DND-41 (cell line): Measurements from ENCODE around the gene BACH2.

ENCODE experiments used
- ATAC-seq: fragments of 200-7000 bp; cut with Tn5 transposase; 3 replicates; pipeline ENCODE4 v1.9.1; 2021; ENCODE audit warnings: low read depth; ENCODE audit not compliant: insufficient read depth
- DNase-seq: peaks from one replicate; pipeline ENCODE4 v3.0.0-alpha.2; 2020
- H2AFZ ChIP-seq: 2 replicates; pipeline ENCODE4 v1.6.0; 2012; ENCODE audit warnings: low read depth, low read length
- H3K27ac ChIP-seq: 2 replicates; pipeline ENCODE4 v1.5.1; 2012; ENCODE audit warnings: low read length, inconsistent platforms
- H3K27me3 ChIP-seq: fragments of 200-600 bp; sonication (generic); 2 replicates; pipeline ENCODE4 v1.6.0; 2012; ENCODE audit warnings: low read length, mild to moderate bottlenecking, inconsistent platforms; ENCODE audit not compliant: insufficient read depth, poor library complexity
- H3K36me3 ChIP-seq: 2 replicates; pipeline ENCODE4 v1.5.1; 2012; ENCODE audit warnings: low read length, inconsistent platforms; ENCODE audit not compliant: insufficient read depth
- H3K4me1 ChIP-seq: 2 replicates; pipeline ENCODE4 v1.5.1; 2012; ENCODE audit warnings: mild to moderate bottlenecking, low read length; ENCODE audit not compliant: insufficient read depth
- H3K4me2 ChIP-seq: 2 replicates; pipeline ENCODE4 v1.6.0; 2012; ENCODE audit warnings: mild to moderate bottlenecking, moderate library complexity, low read length, inconsistent platforms; ENCODE audit not compliant: insufficient read depth
- H3K4me3 ChIP-seq, 2 experiments: fragments of 200-600 bp in 1 of 2; shearing (Covaris generic) in 1 of 2; 2 replicates each; pipeline ENCODE4 v1.5.1; 2012 to 2016; ENCODE audit warnings: inconsistent platforms in 2 of 2, low read length in 2 of 2, mild to moderate bottlenecking in 2 of 2, low read depth in 1 of 2, moderate library complexity in 1 of 2
- H3K79me2 ChIP-seq: 2 replicates; pipeline ENCODE4 v1.6.0; 2012; ENCODE audit warnings: low read length, inconsistent platforms; ENCODE audit not compliant: insufficient read depth
- H3K9ac ChIP-seq: 2 replicates; pipeline ENCODE4 v1.6.0; 2012; ENCODE audit warnings: low read depth, mild to moderate bottlenecking, inconsistent platforms, low read length, moderate library complexity
- H3K9me3 ChIP-seq: 2 replicates; pipeline ENCODE4 v1.5.1; 2012; ENCODE audit warnings: low read length, moderate library complexity, mild to moderate bottlenecking, inconsistent platforms; ENCODE audit not compliant: insufficient read depth, severe bottlenecking
- H4K20me1 ChIP-seq: 2 replicates; pipeline ENCODE4 v1.6.0; 2012; ENCODE audit warnings: low read length; ENCODE audit not compliant: insufficient read depth
- EZH2 ChIP-seq: IDR thresholded peaks from 3 replicates; pipeline ENCODE4 v1.6.1; 2012; ENCODE audit warnings: borderline replicate concordance, low read depth, mild to moderate bottlenecking, moderate library complexity, low read length, inconsistent platforms; ENCODE audit not compliant: severe bottlenecking
- TF ChIP-seq, protein P1 (sequence below): IDR thresholded peaks from 2 replicates; pipeline ENCODE4 v1.5.1; 2012; ENCODE audit warnings: borderline replicate concordance, low read length, moderate library complexity, mild to moderate bottlenecking; ENCODE audit not compliant: poor library complexity, severe bottlenecking; ENCODE audit errors: extremely low read depth

BACH2 gene

DNA sequence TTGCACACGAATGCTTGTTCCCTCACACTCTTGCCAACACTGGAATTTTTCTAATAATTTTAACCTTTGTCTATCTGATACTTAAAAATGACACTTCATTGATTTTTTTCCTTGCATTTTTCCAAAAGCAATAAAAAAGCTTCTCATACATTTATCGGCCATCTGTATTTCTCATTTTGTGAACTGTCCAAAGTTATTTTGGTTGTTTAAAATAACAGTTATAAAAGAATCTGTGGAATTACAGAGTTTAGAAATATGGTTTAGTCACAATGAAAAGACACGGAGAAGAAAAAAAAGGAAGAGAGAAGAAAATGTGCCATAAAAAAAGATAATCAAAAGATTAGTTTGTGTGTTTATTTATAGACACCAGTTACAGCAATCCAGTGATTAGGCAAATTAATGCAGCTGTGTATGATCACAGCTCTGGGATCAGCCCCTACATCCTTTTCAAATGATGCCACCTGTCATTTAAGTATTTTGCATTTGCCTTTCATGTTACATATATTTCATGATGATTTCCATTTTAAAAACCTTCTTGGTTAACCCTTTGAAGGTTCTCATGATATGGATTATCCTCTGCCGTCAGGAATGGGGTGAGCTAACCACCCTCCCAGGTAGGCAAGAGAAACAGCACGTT, 171.7 kb downstream of the BACH2 start:
- Histone ChIP-seq H3K27me3 (no peaks in the 10 kb centered on the region), H4K20me1 (no peaks in the 10 kb centered on the region), H3K4me3 (no peak overlapping the region), H3K79me2 (no peaks in the 10 kb centered on the region), H3K27ac (no peak overlapping the region), H3K4me2 (no peak overlapping the region), H2AFZ (no peak overlapping the region), H3K9ac (no peak overlapping the region), H3K36me3 (no peaks in the 10 kb centered on the region), H3K9me3 (no peaks in the 10 kb centered on the region), H3K4me1 (no peaks in the 10 kb centered on the region)
- ATAC-seq: no peak
- no peak for DNase-seq
- TF ChIP-seq, protein P1, sequence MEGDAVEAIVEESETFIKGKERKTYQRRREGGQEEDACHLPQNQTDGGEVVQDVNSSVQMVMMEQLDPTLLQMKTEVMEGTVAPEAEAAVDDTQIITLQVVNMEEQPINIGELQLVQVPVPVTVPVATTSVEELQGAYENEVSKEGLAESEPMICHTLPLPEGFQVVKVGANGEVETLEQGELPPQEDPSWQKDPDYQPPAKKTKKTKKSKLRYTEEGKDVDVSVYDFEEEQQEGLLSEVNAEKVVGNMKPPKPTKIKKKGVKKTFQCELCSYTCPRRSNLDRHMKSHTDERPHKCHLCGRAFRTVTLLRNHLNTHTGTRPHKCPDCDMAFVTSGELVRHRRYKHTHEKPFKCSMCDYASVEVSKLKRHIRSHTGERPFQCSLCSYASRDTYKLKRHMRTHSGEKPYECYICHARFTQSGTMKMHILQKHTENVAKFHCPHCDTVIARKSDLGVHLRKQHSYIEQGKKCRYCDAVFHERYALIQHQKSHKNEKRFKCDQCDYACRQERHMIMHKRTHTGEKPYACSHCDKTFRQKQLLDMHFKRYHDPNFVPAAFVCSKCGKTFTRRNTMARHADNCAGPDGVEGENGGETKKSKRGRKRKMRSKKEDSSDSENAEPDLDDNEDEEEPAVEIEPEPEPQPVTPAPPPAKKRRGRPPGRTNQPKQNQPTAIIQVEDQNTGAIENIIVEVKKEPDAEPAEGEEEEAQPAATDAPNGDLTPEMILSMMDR: no peak
- TF ChIP-seq EZH2: no peak

DNA sequence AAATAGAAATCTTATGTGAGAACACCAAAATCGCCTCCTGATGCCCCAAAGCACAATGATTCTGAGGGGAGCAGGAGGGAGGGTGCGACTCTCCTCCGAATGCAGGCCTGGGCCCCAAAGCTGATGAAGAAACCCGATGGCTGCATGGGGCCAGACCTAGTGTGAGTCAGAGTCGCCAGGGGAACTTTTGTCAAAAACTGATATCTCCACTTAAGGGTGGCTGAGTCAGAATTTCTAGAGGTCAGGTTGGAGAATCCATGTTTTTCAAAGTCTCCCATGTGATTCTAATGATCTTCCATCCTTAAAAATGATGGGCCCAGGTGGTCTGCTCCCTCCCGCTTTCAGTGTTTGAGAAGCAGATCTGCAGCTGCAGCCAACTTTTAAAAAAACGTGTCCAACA, 172.8 kb downstream of the BACH2 start:
- no peaks in the 10 kb centered on the region for H3K9me3 ChIP-seq
- TF ChIP-seq EZH2: no peak
- TF ChIP-seq, protein P1: no peak
- no peak overlapping the region for H3K4me2 ChIP-seq
- H3K27me3 ChIP-seq: no peaks in the 10 kb centered on the region
- no peaks in the 10 kb centered on the region for H3K79me2 ChIP-seq
- H3K36me3 ChIP-seq: no peaks in the 10 kb centered on the region
- no peak for ATAC-seq
- no peak for DNase-seq
- no peak overlapping the region for H3K27ac ChIP-seq
- H3K4me3 ChIP-seq: no peak overlapping the region
- no peaks in the 10 kb centered on the region for H3K4me1 ChIP-seq
- H3K9ac ChIP-seq: no peak overlapping the region
- no peaks in the 10 kb centered on the region for H4K20me1 ChIP-seq
- no peak overlapping the region for H2AFZ ChIP-seq

DNA sequence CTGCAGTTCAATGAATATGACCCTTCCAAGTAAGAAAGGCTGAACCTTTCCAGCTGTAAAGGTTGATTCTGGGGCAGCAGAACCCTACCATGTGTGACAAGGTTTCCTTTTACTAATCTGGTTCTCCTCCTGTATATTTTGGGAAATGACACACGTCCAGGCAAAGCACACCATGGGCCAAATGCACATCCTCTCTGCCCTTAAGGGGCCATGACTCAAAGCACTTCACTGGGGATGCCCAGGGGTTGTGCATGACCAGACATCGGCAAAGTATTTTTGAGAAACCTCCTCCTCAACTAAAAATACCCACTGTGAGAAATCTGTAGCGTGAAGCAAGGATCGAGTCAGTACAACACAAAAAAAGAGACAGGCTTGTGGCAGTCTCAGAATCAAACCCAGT, 174.7 kb downstream of the BACH2 start:
- no peak overlapping the region for H3K9ac ChIP-seq
- H3K36me3 ChIP-seq: no peaks in the 10 kb centered on the region
- no peaks in the 10 kb centered on the region for H3K79me2 ChIP-seq
- no peaks in the 10 kb centered on the region for H3K4me1 ChIP-seq
- H3K9me3 ChIP-seq: no peaks in the 10 kb centered on the region
- ATAC-seq (no peak), DNase-seq (no peak)
- H3K4me3 ChIP-seq: no peak overlapping the region
- H4K20me1 ChIP-seq: no peaks in the 10 kb centered on the region
- H2AFZ ChIP-seq: no peak overlapping the region
- no peak for TF ChIP-seq EZH2
- H3K27me3 ChIP-seq: no peaks in the 10 kb centered on the region
- no peak overlapping the region for H3K4me2 ChIP-seq
- no peak overlapping the region for H3K27ac ChIP-seq

DNA sequence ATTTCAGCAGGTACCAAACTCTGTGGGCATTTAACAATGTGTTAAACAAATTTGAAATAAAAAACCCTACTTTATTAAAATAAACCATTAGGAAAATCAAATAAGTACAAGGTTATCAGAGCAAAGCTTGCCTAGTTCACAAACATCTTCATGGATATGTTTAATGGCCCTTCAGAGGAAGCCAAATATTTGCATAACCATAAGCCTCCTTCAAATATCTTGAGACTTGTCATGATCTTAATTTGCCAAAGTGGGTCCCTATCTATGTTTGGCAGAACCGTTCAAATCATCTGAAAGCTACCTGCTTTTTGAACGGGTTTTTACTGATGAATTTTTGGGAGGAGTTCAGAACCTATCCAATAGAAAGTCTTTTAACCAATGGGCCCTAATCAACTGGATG, 176.3 kb downstream of the BACH2 start:
- TF ChIP-seq EZH2: no peak
- TF ChIP-seq, protein P1: no peak
- Histone ChIP-seq H4K20me1 (no peaks in the 10 kb centered on the region), H3K9ac (no peak overlapping the region), H2AFZ (no peak overlapping the region), H3K4me2 (no peak overlapping the region), H3K4me3 (no peak overlapping the region), H3K79me2 (no peaks in the 10 kb centered on the region), H3K36me3 (no peaks in the 10 kb centered on the region), H3K27me3 (no peaks in the 10 kb centered on the region), H3K9me3 (no peaks in the 10 kb centered on the region), H3K27ac (no peak overlapping the region), H3K4me1 (no peaks in the 10 kb centered on the region)
- no peak for DNase-seq
- no peak for ATAC-seq
